ENCODE data around the gene KEAP1.

The KEAP1 gene

GRCh38 chr19:10453852-10454251 lies 49.3 kb downstream of the KEAP1 start:
- no peaks in the 10 kb centered on the region for H3K27me3 ChIP-seq (ENCODE audit: control insufficient read depth in 1 of 2, insufficient read depth in 2 of 2, low read length in 2 of 2)
- no peak overlapping the region for H3K9ac ChIP-seq (ENCODE audit: low read depth in 1 of 2, low read length in 2 of 2)
- H3K36me3 ChIP-seq (ENCODE audit: control insufficient read depth in 1 of 2, insufficient read depth in 2 of 2, low read length in 2 of 2): peaks cover 0 to 3% of the 10 kb centered on the region in 2 donors
- no peaks in the 10 kb centered on the region for H3K9me3 ChIP-seq (ENCODE audit: control insufficient read depth in 1 of 2, low read length in 2 of 2)
- no peak overlapping the region for H3K4me3 ChIP-seq (ENCODE audit: low read depth in 1 of 2, low read length in 2 of 2)
- H3K4me1 ChIP-seq (ENCODE audit: control insufficient read depth in 1 of 2, insufficient read depth in 2 of 2, low read length in 2 of 2): peaks cover 0 to 7% of the 10 kb centered on the region in 2 donors
- H3K27ac ChIP-seq (ENCODE audit: low read depth, low read length): no peak overlapping the region

GRCh38 chr19:10452726-10453618 lies 50.2 kb downstream of the KEAP1 start:
- H3K27ac ChIP-seq (ENCODE audit: low read depth, low read length): no peak overlapping the region
- no peaks in the 10 kb centered on the region for H3K9me3 ChIP-seq (ENCODE audit: control insufficient read depth in 1 of 2, low read length in 2 of 2)
- peaks cover 0 to 6% of the 10 kb centered on the region in 2 donors for H3K36me3 ChIP-seq (ENCODE audit: control insufficient read depth in 1 of 2, insufficient read depth in 2 of 2, low read length in 2 of 2)
- H3K4me3 ChIP-seq (ENCODE audit: low read depth in 1 of 2, low read length in 2 of 2): no peak overlapping the region
- no peaks in the 10 kb centered on the region for H3K27me3 ChIP-seq (ENCODE audit: control insufficient read depth in 1 of 2, insufficient read depth in 2 of 2, low read length in 2 of 2)
- H3K4me1 ChIP-seq (ENCODE audit: control insufficient read depth in 1 of 2, insufficient read depth in 2 of 2, low read length in 2 of 2): peaks cover 0 to 7% of the 10 kb centered on the region in 2 donors
- H3K9ac ChIP-seq (ENCODE audit: low read depth in 1 of 2, low read length in 2 of 2): no peak overlapping the region

GRCh38 chr19:10450853-10451609 lies 52.1 kb downstream of the KEAP1 start:
- Histone ChIP-seq H3K9ac (ENCODE audit: low read depth in 1 of 2, low read length in 2 of 2) (no peak overlapping the region), H3K4me1 (ENCODE audit: control insufficient read depth in 1 of 2, insufficient read depth in 2 of 2, low read length in 2 of 2) (peaks cover 0 to 7% of the 10 kb centered on the region in 2 donors), H3K9me3 (ENCODE audit: control insufficient read depth in 1 of 2, low read length in 2 of 2) (no peaks in the 10 kb centered on the region), H3K4me3 (ENCODE audit: low read depth in 1 of 2, low read length in 2 of 2) (no peak overlapping the region), H3K27ac (ENCODE audit: low read depth, low read length) (no peak overlapping the region), H3K36me3 (ENCODE audit: control insufficient read depth in 1 of 2, insufficient read depth in 2 of 2, low read length in 2 of 2) (peaks cover 0 to 6% of the 10 kb centered on the region in 2 donors), H3K27me3 (ENCODE audit: control insufficient read depth in 1 of 2, insufficient read depth in 2 of 2, low read length in 2 of 2) (no peaks in the 10 kb centered on the region)

GRCh38 chr19:10450191-10450852 lies 52.8 kb downstream of the KEAP1 start:
- H3K4me3 ChIP-seq (ENCODE audit: low read depth in 1 of 2, low read length in 2 of 2): no peak overlapping the region
- H3K27ac ChIP-seq (ENCODE audit: low read depth, low read length): no peak overlapping the region
- no peaks in the 10 kb centered on the region for H3K9me3 ChIP-seq (ENCODE audit: control insufficient read depth in 1 of 2, low read length in 2 of 2)
- H3K4me1 ChIP-seq (ENCODE audit: control insufficient read depth in 1 of 2, insufficient read depth in 2 of 2, low read length in 2 of 2): peaks cover 0 to 7% of the 10 kb centered on the region in 2 donors
- H3K36me3 ChIP-seq (ENCODE audit: control insufficient read depth in 1 of 2, insufficient read depth in 2 of 2, low read length in 2 of 2): peaks cover 0 to 6% of the 10 kb centered on the region in 2 donors
- H3K27me3 ChIP-seq (ENCODE audit: control insufficient read depth in 1 of 2, insufficient read depth in 2 of 2, low read length in 2 of 2): no peaks in the 10 kb centered on the region
- H3K9ac ChIP-seq (ENCODE audit: low read depth in 1 of 2, low read length in 2 of 2): no peak overlapping the region

- no peak overlapping the region for H3K27ac ChIP-seq (ENCODE audit: low read depth, low read length)
- no peak overlapping the region for H3K9ac ChIP-seq (ENCODE audit: low read depth in 1 of 2, low read length in 2 of 2)
- peaks cover 0 to 7% of the 10 kb centered on the region in 2 donors for H3K4me1 ChIP-seq (ENCODE audit: control insufficient read depth in 1 of 2, insufficient read depth in 2 of 2, low read length in 2 of 2)
- no peak overlapping the region for H3K4me3 ChIP-seq (ENCODE audit: low read depth in 1 of 2, low read length in 2 of 2)
- H3K27me3 ChIP-seq (ENCODE audit: control insufficient read depth in 1 of 2, insufficient read depth in 2 of 2, low read length in 2 of 2): no peaks in the 10 kb centered on the region
- H3K9me3 ChIP-seq (ENCODE audit: control insufficient read depth in 1 of 2, low read length in 2 of 2): no peaks in the 10 kb centered on the region
- H3K36me3 ChIP-seq (ENCODE audit: control insufficient read depth in 1 of 2, insufficient read depth in 2 of 2, low read length in 2 of 2): peaks cover 0 to 6% of the 10 kb centered on the region in 2 donors
These were observed 54.1 kb downstream of the KEAP1 start for GRCh38 chr19:10449037-10449436.

GRCh38 chr19:10442698-10443097 lies 60.5 kb downstream of the KEAP1 start:
- Histone ChIP-seq H3K4me1 (ENCODE audit: control insufficient read depth in 1 of 2, insufficient read depth in 2 of 2, low read length in 2 of 2) (no peaks in the 10 kb centered on the region), H3K4me3 (ENCODE audit: low read depth in 1 of 2, low read length in 2 of 2) (no peak overlapping the region), H3K9me3 (ENCODE audit: control insufficient read depth in 1 of 2, low read length in 2 of 2) (no peaks in the 10 kb centered on the region), H3K27me3 (ENCODE audit: control insufficient read depth in 1 of 2, insufficient read depth in 2 of 2, low read length in 2 of 2) (no peaks in the 10 kb centered on the region), H3K27ac (ENCODE audit: low read depth, low read length) (no peak overlapping the region), H3K9ac (ENCODE audit: low read depth in 1 of 2, low read length in 2 of 2) (no peak overlapping the region), H3K36me3 (ENCODE audit: control insufficient read depth in 1 of 2, insufficient read depth in 2 of 2, low read length in 2 of 2) (no peaks in the 10 kb centered on the region)

- no peaks in the 10 kb centered on the region for H3K4me1 ChIP-seq (ENCODE audit: control insufficient read depth in 1 of 2, insufficient read depth in 2 of 2, low read length in 2 of 2)
- H3K9me3 ChIP-seq (ENCODE audit: control insufficient read depth in 1 of 2, low read length in 2 of 2): no peaks in the 10 kb centered on the region
- H3K27me3 ChIP-seq (ENCODE audit: control insufficient read depth in 1 of 2, insufficient read depth in 2 of 2, low read length in 2 of 2): no peaks in the 10 kb centered on the region
- H3K36me3 ChIP-seq (ENCODE audit: control insufficient read depth in 1 of 2, insufficient read depth in 2 of 2, low read length in 2 of 2): no peaks in the 10 kb centered on the region
- H3K4me3 ChIP-seq (ENCODE audit: low read depth in 1 of 2, low read length in 2 of 2): no peak overlapping the region
- no peak overlapping the region for H3K9ac ChIP-seq (ENCODE audit: low read depth in 1 of 2, low read length in 2 of 2)
- no peak overlapping the region for H3K27ac ChIP-seq (ENCODE audit: low read depth, low read length)
These were observed 63.6 kb downstream of the KEAP1 start for GRCh38 chr19:10439588-10439987.
